ENCODE measurements around the gene DIPK1A. TPM values are rescaled to one million over a fixed set of nuclear protein-coding genes. Genes with fewer than 3 reads are reported as not detected.

DIPK1A gene
- total RNA-seq, 1 experiment from 2014 or later, result 10.5 TPM

- H3K4me1 ChIP-seq (replicated peaks; ENCODE audit: insufficient read depth), result peaks cover 30% of the 10 kb centered on the region
- H3K27ac ChIP-seq, result peak overlapping the region; percentile 31
- peak in 1 of 2 experiments; percentile 79 for DNase-seq
- intact Hi-C loops (cut with micrococcal nuclease; ENCODE audit: unreplicated experiment), result no loop called here
- no peak for TF ChIP-seq CTCF (conservative IDR thresholded peaks at IDR 0.05)
- no peak for TF ChIP-seq EZH2 (IDR thresholded peaks at IDR 0.05; ENCODE audit: low read depth)
- peak overlapping the region; percentile 39 for H3K4me2 ChIP-seq
- no peaks in the 10 kb centered on the region for H3K79me2 ChIP-seq (ENCODE audit: low read depth)
- no peaks in the 10 kb centered on the region for H4K20me1 ChIP-seq (ENCODE audit: insufficient read depth)
- no peaks in the 10 kb centered on the region for H3K27me3 ChIP-seq (ENCODE audit: insufficient read depth, low read depth)
- ChIA-PET POLR2A (ENCODE audit: unreplicated experiment) (no interaction called here), CTCF (interaction anchor here (1.9 kb wide), 1 partner anchor 68 kb away, joined by 10 read pairs; no protein-coding TSS in a partner anchor)
- H3K36me3 ChIP-seq (ENCODE audit: low read depth), result no peaks in the 10 kb centered on the region
- no peaks in the 10 kb centered on the region for H3K9me2 ChIP-seq (ENCODE audit: insufficient read depth)
- no TSS peak for BruUV-seq (replicated peaks)
- peaks cover 20% of the 10 kb centered on the region for H3F3A ChIP-seq (ENCODE audit: insufficient read depth, low read depth)
- H3K9me3 ChIP-seq (ENCODE audit: insufficient read depth, low read depth), result no peaks in the 10 kb centered on the region
- peak overlapping the region; percentile 56 for H2AFZ ChIP-seq
- H3K4me3 ChIP-seq, result no peak overlapping the region
These were observed 144.0 kb downstream of the DIPK1A start for GRCh38 chr1:92817137-92817697.

GRCh38 chr1:92816732-92817131 is 144.5 kb downstream of the DIPK1A start:
- Histone ChIP-seq H3K4me2 (peak overlapping the region; percentile 39), H3K4me3 (no peak overlapping the region), H3K79me2 (ENCODE audit: low read depth) (no peaks in the 10 kb centered on the region), H4K20me1 (ENCODE audit: insufficient read depth) (no peaks in the 10 kb centered on the region), H3K36me3 (ENCODE audit: low read depth) (no peaks in the 10 kb centered on the region), H3K4me1 (replicated peaks; ENCODE audit: insufficient read depth) (peaks cover 30% of the 10 kb centered on the region), H3F3A (ENCODE audit: insufficient read depth, low read depth) (peaks cover 19% of the 10 kb centered on the region), H3K9me3 (ENCODE audit: insufficient read depth, low read depth) (no peaks in the 10 kb centered on the region), H2AFZ (no peak overlapping the region; the same call in 1 of the 2 replicates), H3K27me3 (ENCODE audit: insufficient read depth, low read depth) (no peaks in the 10 kb centered on the region), H3K9me2 (ENCODE audit: insufficient read depth) (no peaks in the 10 kb centered on the region), H3K27ac (peak overlapping the region; percentile 31)
- BruUV-seq (replicated peaks), result no TSS peak
- TF ChIP-seq EZH2 (IDR thresholded peaks at IDR 0.05; ENCODE audit: low read depth) (no peak), CTCF (conservative IDR thresholded peaks at IDR 0.05) (no peak)
- POLR2A ChIA-PET (ENCODE audit: unreplicated experiment), result no interaction called here
- DNase-seq, result no peak
- CTCF ChIA-PET, result no interaction called here
- intact Hi-C loops (cut with micrococcal nuclease; ENCODE audit: unreplicated experiment), result no loop called here

GRCh38 chr1:92808381-92808780 is 152.9 kb downstream of the DIPK1A start:
- Histone ChIP-seq H3K79me2 (ENCODE audit: low read depth) (no peaks in the 10 kb centered on the region), H3K27me3 (ENCODE audit: insufficient read depth, low read depth) (no peaks in the 10 kb centered on the region), H3K36me3 (ENCODE audit: low read depth) (no peaks in the 10 kb centered on the region), H3K9me2 (ENCODE audit: insufficient read depth) (no peaks in the 10 kb centered on the region), H4K20me1 (ENCODE audit: insufficient read depth) (no peaks in the 10 kb centered on the region), H2AFZ (no peak overlapping the region), H3K9me3 (ENCODE audit: insufficient read depth, low read depth) (0 out of 2 replicates have a peak, but pooled peaks cover 4% of the 10 kb centered on the region), H3K27ac (peak overlapping the region; percentile 21; the same call in 1 of the 2 replicates), H3K4me3 (no peak overlapping the region), H3F3A (ENCODE audit: insufficient read depth, low read depth) (0 out of 2 replicates have a peak, but pooled peaks cover 13% of the 10 kb centered on the region), H3K4me2 (0 out of 2 replicates have a peak overlapping the region, but pooled peaks have one; percentile 2), H3K4me1 (replicated peaks; ENCODE audit: insufficient read depth) (peaks cover 18% of the 10 kb centered on the region)
- no peak for TF ChIP-seq CTCF (conservative IDR thresholded peaks at IDR 0.05)
- TF ChIP-seq EZH2 (IDR thresholded peaks at IDR 0.05; ENCODE audit: low read depth), result no peak
- intact Hi-C loops (cut with micrococcal nuclease; ENCODE audit: unreplicated experiment), result no loop called here
- CTCF ChIA-PET, result no interaction called here
- POLR2A ChIA-PET (ENCODE audit: unreplicated experiment), result no interaction called here
- no TSS peak for BruUV-seq (replicated peaks)
- DNase-seq, result peak in 1 of 2 experiments; percentile 69

Measured in PC-9 (cell line).